Adrenal gland (tissue), 5 donors: ENCODE measurements around the gene TMEM184A.

Experiments
- CTCF ChIP-seq, 6 experiments: fragments of 450-650 bp in 4 of 6; fragments of 200-600 bp in 2 of 6; sonication (generic) in 1 of 6; IDR thresholded peaks; 1 replicate in 5 of 6; 2 replicates in 1 of 6; pipeline versions ENCODE4 v1.5.1 to v1.8.0; 2016 to 2021; ENCODE audit warnings: antibody characterized with exemption in 6 of 6, mild to moderate bottlenecking in 2 of 6, moderate library complexity in 1 of 6
- POLR2A ChIP-seq, 2 donors: fragments of 450-650 bp; IDR thresholded peaks; one replicate each; pipeline ENCODE4 v1.6.1; 2017; ENCODE audit warnings: antibody characterized with exemption in 2 of 2, mild to moderate bottlenecking in 2 of 2, moderate library complexity in 1 of 2
- donor health status: DM: no; HTN: no; CAD: no.

GRCh38 chr7:1580422-1581030, 24.5 kb upstream of the TMEM184A start:
- TF ChIP-seq CTCF (IDR thresholded peaks at IDR 0.05) (no peak), POLR2A (IDR thresholded peaks at IDR 0.05) (no peak)
